T47D (cell line): ENCODE measurements around the gene OR2W1.

ENCODE experiments used
- DNase-seq, 2 experiments: peaks; one replicate each; pipeline versions ENCODE4 v3.0.0 to v3.0.0-alpha.2; 2011 to 2012; ENCODE audit warnings: low read depth in 1 of 2, low spot score in 1 of 2
- JUND ChIP-seq: IDR thresholded peaks from 2 replicates; pipeline ENCODE4 v1.6.1; 2012; ENCODE audit warnings: low read depth
- in situ Hi-C: cut with HindIII; loops from 2 replicates; pipeline ENCODE4 v1.10.0; 2016; ENCODE audit warnings: low sequenced_read_pairs, low pct_unique_long_range_greater_than_20kb

Gene OR2W1

DNA sequence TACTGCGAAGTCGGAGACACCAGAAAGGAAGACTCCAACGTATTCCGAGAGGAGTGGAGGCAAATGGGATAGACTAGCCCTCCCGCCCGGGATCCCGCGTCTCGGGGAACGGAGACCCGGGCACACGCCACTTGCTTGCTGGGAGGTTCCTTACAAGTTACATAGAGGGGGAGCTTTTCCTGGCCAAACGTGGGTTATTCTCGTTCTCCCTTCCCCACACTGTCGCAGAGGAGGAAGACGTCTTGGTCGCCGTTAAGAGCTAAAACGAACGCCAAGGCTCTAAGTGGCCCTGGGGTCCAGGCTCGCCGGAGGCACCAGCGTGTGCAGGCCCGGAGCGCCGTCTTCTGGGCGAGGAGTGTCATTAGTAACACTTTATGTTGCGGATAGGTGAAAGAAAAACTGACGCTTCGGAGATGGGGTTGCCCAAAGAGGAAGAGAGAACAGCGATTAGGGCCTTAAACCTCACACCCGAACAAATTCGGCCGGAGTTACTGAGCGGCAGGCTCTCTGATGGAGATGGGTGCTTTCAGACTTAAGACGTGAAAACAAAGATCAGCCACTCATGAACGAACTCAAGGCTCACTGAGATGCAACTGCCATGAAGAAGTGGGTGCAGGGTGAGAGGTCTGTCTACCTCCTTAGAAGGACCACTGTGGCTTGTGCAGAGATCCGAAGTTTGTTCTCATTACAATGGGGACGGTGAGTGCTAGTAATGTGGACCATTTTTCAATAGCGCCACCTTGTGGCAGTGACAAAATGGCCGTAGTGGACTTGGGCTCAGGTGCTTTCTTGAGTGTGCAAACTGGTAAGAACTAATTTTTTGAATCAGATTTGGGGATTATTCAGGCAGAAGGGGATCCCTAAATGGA, 28.2 kb downstream of the OR2W1 start:
- TF ChIP-seq JUND, result no peak
- DNase-seq, result peak; percentile 77 to 89
- in situ Hi-C loops, result no loop called here

DNA sequence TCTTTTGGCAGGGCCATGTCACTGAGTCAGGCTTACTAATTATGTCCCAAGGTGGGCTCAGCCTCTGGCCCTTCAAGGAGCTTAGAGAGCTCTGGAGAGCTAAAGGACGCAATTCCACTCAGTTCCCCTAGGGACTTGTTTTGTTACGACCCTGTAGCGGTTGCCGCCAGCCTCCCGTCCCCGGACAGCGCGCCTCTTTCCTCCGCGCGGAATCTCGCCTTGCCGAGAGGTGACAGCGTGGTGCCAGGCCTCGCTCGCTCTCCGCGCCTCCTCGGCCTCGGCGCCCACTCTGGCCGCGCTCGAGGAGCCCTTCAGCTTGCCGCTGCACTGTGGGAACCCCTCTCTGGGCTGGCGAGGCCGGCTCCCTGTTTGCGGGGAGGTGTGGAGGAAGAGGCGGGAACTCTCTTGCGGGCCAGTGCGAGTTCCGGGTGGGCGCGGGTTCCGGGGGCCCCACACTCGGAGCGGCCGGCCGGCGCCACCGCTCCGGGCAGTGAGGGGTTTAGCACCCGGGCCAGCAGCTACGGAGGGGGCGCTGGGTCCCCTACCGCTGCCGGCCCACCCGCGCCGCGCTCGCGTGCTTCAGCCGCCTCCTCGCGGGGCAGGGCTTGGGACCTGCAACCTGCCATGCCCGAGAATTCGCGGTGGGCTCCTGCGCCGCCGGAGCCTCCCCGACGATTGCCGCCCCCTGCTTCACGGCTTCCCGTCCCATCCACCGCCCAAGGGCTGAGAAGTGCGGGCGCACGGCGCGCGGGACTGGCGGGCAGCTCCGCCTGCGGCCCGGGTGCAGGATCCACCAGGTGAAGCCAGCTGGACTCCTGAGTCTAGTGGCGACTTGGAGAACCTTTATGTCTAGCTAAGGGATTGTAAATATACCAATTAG, 30.0 kb downstream of the OR2W1 start:
- in situ Hi-C loops, result no loop called here
- no peak for TF ChIP-seq JUND
- DNase-seq, result no peak

GRCh38 chr6:29011276-29011734, 33.7 kb downstream of the OR2W1 start:
- in situ Hi-C loops, result no loop called here
- peak in 1 of 2 experiments; percentile 14 for DNase-seq
- TF ChIP-seq JUND, result no peak

- no peak for TF ChIP-seq JUND
- no peak for DNase-seq
- in situ Hi-C loops, result no loop called here
Measured at GRCh38 chr6:29009358-29009757, 35.6 kb downstream of the OR2W1 start.

GRCh38 chr6:29008089-29008488, 36.9 kb downstream of the OR2W1 start:
- no peak for DNase-seq
- in situ Hi-C loops, result no loop called here
- no peak for TF ChIP-seq JUND

- peak; percentile 41 to 79 for DNase-seq
- in situ Hi-C loops, result no loop called here
- TF ChIP-seq JUND, result no peak
Measured at GRCh38 chr6:29005183-29005885, 39.6 kb downstream of the OR2W1 start, which contains the start of gene ZNF311. Gene ZNF311, minus strand, starts transcription at chr6:29005315. Its CDS starts 1,361 bp downstream, at chr6:29003954.

DNA sequence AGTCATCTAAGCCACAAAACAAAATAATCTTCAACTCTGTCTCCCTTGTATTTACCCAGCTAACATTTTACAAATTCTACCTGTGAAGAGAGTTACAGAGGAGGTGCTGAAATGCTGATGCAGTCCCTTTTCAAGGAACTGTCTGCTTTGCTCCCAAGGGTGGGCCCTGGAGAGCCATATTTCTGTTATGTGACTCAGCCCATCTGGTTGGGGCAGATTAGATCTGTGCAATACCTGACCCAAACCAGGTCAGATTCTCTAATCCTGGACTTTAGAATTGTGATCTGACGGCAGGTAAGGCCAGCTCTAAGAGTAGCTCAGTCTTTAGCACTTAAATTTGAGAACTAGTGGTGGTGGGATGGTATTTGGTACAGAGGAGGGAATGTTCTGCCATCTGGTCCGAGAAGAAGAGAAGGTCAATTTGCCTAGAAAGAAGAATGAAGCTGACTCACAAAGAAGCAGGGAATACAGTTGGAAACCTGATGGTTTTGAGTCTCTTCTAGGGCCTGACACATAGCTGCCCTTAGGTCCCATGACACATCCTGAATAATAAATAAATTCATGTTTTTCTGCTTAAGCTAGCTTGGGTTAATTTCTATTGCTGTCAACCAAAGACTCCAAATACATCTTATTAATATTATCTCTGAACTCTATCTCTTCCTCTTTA, 48.0 kb downstream of the OR2W1 start:
- no peak for TF ChIP-seq JUND
- in situ Hi-C loops, result no loop called here
- no peak for DNase-seq

DNA sequence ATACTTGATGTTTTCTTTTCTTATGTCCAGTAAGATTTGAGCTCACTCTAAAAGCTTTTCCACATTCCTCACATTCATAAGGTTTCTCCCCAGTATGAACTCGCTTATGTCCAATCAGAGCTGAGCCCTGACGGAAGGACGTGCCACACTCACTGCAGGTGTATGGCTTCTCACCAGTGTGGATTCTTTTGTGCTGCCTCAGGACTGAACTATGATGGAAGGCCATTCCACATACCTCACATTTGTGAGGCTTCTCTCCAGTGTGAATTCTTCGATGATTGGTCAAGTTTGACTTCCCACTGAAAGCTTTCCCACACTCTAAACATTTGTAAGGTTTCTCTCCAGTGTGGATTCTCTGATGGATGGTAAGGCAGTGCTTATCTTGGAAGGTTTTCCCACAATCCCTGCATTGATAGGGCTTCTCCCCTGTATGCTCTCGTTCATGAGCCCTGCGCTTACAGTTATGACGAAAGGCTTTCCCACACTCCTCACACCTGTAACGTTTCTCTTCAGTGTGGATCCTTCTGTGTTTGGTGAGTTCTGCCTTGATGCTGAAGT, 49.8 kb downstream of the OR2W1 start:
- in situ Hi-C loops, result no loop called here
- no peak for TF ChIP-seq JUND
- DNase-seq, result no peak
